ENCODE results near the gene SLC4A1AP.

DNA sequence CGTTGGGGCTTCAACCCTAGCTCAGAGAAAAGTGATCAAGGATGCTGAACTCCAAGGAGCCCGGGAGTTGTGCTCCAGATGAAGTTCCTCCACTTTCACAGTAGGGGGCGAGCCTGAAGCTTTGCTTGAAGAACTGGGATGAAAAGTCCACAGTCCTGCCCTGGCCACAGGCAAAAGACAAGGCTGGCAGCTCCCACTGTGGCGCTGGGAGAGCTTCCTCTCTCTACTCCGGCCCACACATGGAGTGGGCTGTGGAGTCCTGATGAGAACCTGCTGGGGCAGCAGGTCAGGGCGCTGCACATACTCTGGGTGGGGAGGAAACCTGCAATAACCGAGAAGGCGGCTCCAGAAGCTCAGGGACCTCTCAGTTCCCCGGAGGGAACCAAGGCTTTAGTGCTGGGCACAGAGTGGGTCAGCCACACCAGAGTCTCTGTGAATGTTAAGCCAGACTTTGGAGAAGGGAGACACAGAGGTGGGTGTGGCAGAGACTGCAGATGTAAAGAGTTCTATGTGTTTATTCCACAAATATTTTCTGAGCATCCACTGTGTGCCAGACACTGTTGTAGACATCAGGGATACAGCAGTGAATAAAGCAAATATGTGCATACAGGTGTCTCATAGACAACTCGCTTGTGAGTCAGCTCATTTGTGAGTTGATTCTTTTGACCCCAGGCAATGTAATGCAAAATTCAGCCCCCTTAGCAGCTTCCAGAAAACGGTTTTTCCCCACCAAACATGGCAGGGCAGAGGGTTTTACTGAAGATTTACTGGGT is 59.9 kb downstream of the SLC4A1AP start:
- peak; percentile 80 for TF ChIP-seq CTCF (conservative IDR thresholded peaks at IDR 0.05; ENCODE audit: low read depth, low read length)
- no peak for TF ChIP-seq EZH2 (IDR thresholded peaks at IDR 0.05; ENCODE audit: borderline replicate concordance, low read depth, low read length, poor library complexity, severe bottlenecking)

Data from A673 (cell line).